H9 (cell line): Measurements from ENCODE around the gene RGS9. TPM values are rescaled to one million over a fixed set of nuclear protein-coding genes. Genes with fewer than 3 reads are reported as not detected.

Experiments used
- DNase-seq: peaks from one replicate; pipeline ENCODE4 v3.0.0-alpha.2; 2017
- H2AFZ ChIP-seq: one replicate; pipeline ENCODE4 v1.6.1; 2013; ENCODE audit warnings: mild to moderate bottlenecking, low read length, control low read depth, moderate library complexity
- H2AK5ac ChIP-seq: 2 replicates; pipeline ENCODE4 v1.6.1; 2013; ENCODE audit warnings: low read length, control low read depth, mixed read lengths; ENCODE audit not compliant: insufficient read length
- H2BK120ac ChIP-seq: one replicate; pipeline ENCODE4 v1.6.1; 2013; ENCODE audit warnings: low read depth, mild to moderate bottlenecking, low read length, control low read depth, inconsistent platforms; ENCODE audit not compliant: poor library complexity, severe bottlenecking
- H2BK12ac ChIP-seq: 2 replicates; pipeline ENCODE4 v1.6.1; 2013; ENCODE audit warnings: low read length, control low read depth, mixed read lengths, low read depth; ENCODE audit not compliant: insufficient read length
- H2BK15ac ChIP-seq: 2 replicates; pipeline ENCODE4 v1.6.1; 2013; ENCODE audit warnings: low read depth, low read length, control low read depth
- H2BK20ac ChIP-seq: one replicate; pipeline ENCODE4 v1.6.1; 2013; ENCODE audit warnings: low read depth, mild to moderate bottlenecking, low read length, control low read depth, inconsistent platforms; ENCODE audit not compliant: poor library complexity, severe bottlenecking
- H2BK5ac ChIP-seq: 2 replicates; pipeline ENCODE4 v1.6.1; 2013; ENCODE audit warnings: low read length, control low read depth, mixed read lengths; ENCODE audit not compliant: insufficient read length
- H3K14ac ChIP-seq: 2 replicates; pipeline ENCODE4 v1.6.1; 2013; ENCODE audit warnings: low read length, control low read depth; ENCODE audit not compliant: insufficient read depth
- H3K18ac ChIP-seq: 2 replicates; pipeline ENCODE4 v1.6.1; 2013; ENCODE audit warnings: low read depth, mild to moderate bottlenecking, mixed read lengths, low read length, control low read depth; ENCODE audit not compliant: insufficient read length
- H3K23ac ChIP-seq: 2 replicates; pipeline ENCODE4 v1.6.1; 2013; ENCODE audit warnings: low read length, control low read depth, mixed read lengths, low read depth; ENCODE audit not compliant: insufficient read length
- H3K23me2 ChIP-seq: 2 replicates; pipeline ENCODE4 v1.6.1; 2013; ENCODE audit warnings: low read depth, mild to moderate bottlenecking, mixed read lengths, low read length, control low read depth; ENCODE audit not compliant: insufficient read length, poor library complexity, severe bottlenecking
- H3K27ac ChIP-seq: 2 replicates; pipeline ENCODE4 v1.5.1; 2013; ENCODE audit warnings: low read length, control low read depth, mixed read lengths, low read depth; ENCODE audit not compliant: insufficient read length
- H3K27me3 ChIP-seq: 2 replicates; pipeline ENCODE4 v1.6.1; 2013; ENCODE audit warnings: low read length, control low read depth, inconsistent platforms; ENCODE audit not compliant: insufficient read depth
- H3K4ac ChIP-seq: 2 replicates; pipeline ENCODE4 v1.6.1; 2013; ENCODE audit warnings: low read depth, mild to moderate bottlenecking, control low read depth, inconsistent platforms, low read length, moderate library complexity
- H3K4me1 ChIP-seq: 2 replicates; pipeline ENCODE4 v1.6.1; 2013; ENCODE audit warnings: low read length, control low read depth, inconsistent platforms; ENCODE audit not compliant: insufficient read depth
- H3K4me2 ChIP-seq: 2 replicates; pipeline ENCODE4 v1.6.1; 2013; ENCODE audit warnings: low read length, control low read depth, mixed read lengths; ENCODE audit not compliant: insufficient read length, insufficient read depth
- H3K56ac ChIP-seq: 2 replicates; pipeline ENCODE4 v1.6.1; 2013; ENCODE audit warnings: low read depth, mild to moderate bottlenecking, mixed read lengths, low read length, control low read depth; ENCODE audit not compliant: insufficient read length
- H3K79me1 ChIP-seq: 2 replicates; pipeline ENCODE4 v1.6.1; 2013; ENCODE audit warnings: low read depth, mild to moderate bottlenecking, moderate library complexity, low read length, control low read depth, inconsistent platforms; ENCODE audit not compliant: insufficient read depth, poor library complexity, severe bottlenecking
- H3K79me2 ChIP-seq: 2 replicates; pipeline ENCODE4 v1.6.1; 2013; ENCODE audit warnings: low read length, control low read depth, inconsistent platforms; ENCODE audit not compliant: insufficient read depth
- H3K9ac ChIP-seq: 2 replicates; pipeline ENCODE4 v1.6.1; 2013; ENCODE audit warnings: low read length, control low read depth, mixed read lengths; ENCODE audit not compliant: insufficient read length; ENCODE audit errors: extremely low read depth
- H3K9me3 ChIP-seq: one replicate; pipeline ENCODE4 v1.6.1; 2013; ENCODE audit warnings: low read depth, low read length, inconsistent platforms; ENCODE audit not compliant: control insufficient read depth
- H3T11ph ChIP-seq: one replicate; pipeline ENCODE4 v1.6.1; 2013; ENCODE audit warnings: mild to moderate bottlenecking, low read length, control low read depth, inconsistent platforms
- H4K20me1 ChIP-seq: one replicate; pipeline ENCODE4 v1.6.1; 2013; ENCODE audit not compliant: control insufficient read depth, insufficient read length, insufficient read depth
- H4K5ac ChIP-seq: 2 replicates; pipeline ENCODE4 v1.6.1; 2013; ENCODE audit warnings: low read depth, mild to moderate bottlenecking, mixed read lengths, low read length, control low read depth; ENCODE audit not compliant: insufficient read length
- H4K8ac ChIP-seq: replicated peaks from 2 replicates; pipeline ENCODE4 v1.6.1; 2013; ENCODE audit warnings: low read length, control low read depth, mixed read lengths, low read depth; ENCODE audit not compliant: insufficient read length
- H4K91ac ChIP-seq: 2 replicates; pipeline ENCODE4 v1.6.1; 2013; ENCODE audit warnings: low read depth, mild to moderate bottlenecking, moderate library complexity, mixed read lengths, low read length, control low read depth; ENCODE audit not compliant: insufficient read length
- H3K27ac Mint-ChIP-seq, 3 experiments: 2 replicates in 2 of 3; 3 replicates in 1 of 3; pipeline ENCODE4 v1.8.0; 2020 to 2021; ENCODE audit warnings: mixed read lengths in 3 of 3, mild to moderate bottlenecking in 1 of 3, moderate library complexity in 1 of 3
- H3K27me3 Mint-ChIP-seq: 2 replicates; pipeline ENCODE4 v1.8.0; 2021; ENCODE audit warnings: low read depth, mild to moderate bottlenecking, moderate library complexity, mixed read lengths
- H3K36me3 Mint-ChIP-seq, 3 experiments: 2 replicates in 2 of 3; 3 replicates in 1 of 3; pipeline ENCODE4 v1.8.0; 2020 to 2021; ENCODE audit warnings: low read depth in 3 of 3, mixed read lengths in 3 of 3; ENCODE audit not compliant: insufficient read depth in 1 of 3
- H3K4me1 Mint-ChIP-seq, 2 experiments: 2 replicates each; pipeline ENCODE4 v1.8.0; 2020; ENCODE audit warnings: mixed read lengths in 2 of 2
- H3K4me3 Mint-ChIP-seq, 2 experiments: 2 replicates in 1 of 2; 3 replicates in 1 of 2; pipeline ENCODE4 v1.8.0; 2020 to 2021; ENCODE audit warnings: mild to moderate bottlenecking in 2 of 2, mixed read lengths in 2 of 2, moderate library complexity in 1 of 2
- H3K9me3 Mint-ChIP-seq, 2 experiments: 2 replicates in 1 of 2; 3 replicates in 1 of 2; pipeline ENCODE4 v1.8.0; 2020; ENCODE audit warnings: mild to moderate bottlenecking in 2 of 2, mixed read lengths in 2 of 2, moderate library complexity in 1 of 2
- CTCF ChIP-seq: fragments of 200-600 bp; sonication (generic); conservative IDR thresholded peaks from 3 replicates; pipeline ENCODE4 v1.8.0; 2021; ENCODE audit warnings: antibody characterized with exemption, mild to moderate bottlenecking
- WGBS: extraction: QIAGEN DNeasy Blood & Tissue Kit; methylation state at CpG from one replicate; pipeline ENCODE4 v1.1.7; 2013; ENCODE audit warnings: missing lambda C conversion rate, low lambda C conversion rate, mixed read lengths; ENCODE audit not compliant: insufficient read length; ENCODE audit errors: extremely low coverage; 5-methylcytosine and 5-hydroxymethylcytosine counted together
- long read RNA-seq: library from polyadenylated mRNA; unstranded; transcript quantifications from one replicate; pipeline ENCODE4 v2.0.0, GENCODE V29; 2020
- total RNA-seq: library from RNA; stranded (reverse); gene quantifications from 2 replicates; pipeline ENCODE4 v1.2.1, GENCODE V29; 2021

The RGS9 gene
- total RNA-seq: 12.0 and 12.3 TPM in 2 replicates
- long read RNA-seq, transcript RGS9-212 (3 exons, 2,736 nt): major isoform, 18 of 31 reads
- long read RNA-seq, partial matches to known transcripts: 0 of 31 reads
- long read RNA-seq, other reads (novel, unspliced or antisense): 7 of 31 reads

- no peak within 1 kb of the TSS for H2AK5ac ChIP-seq
- no peak within 1 kb of the TSS for H4K91ac ChIP-seq
- no peaks in the 10 kb centered on the region for H4K20me1 ChIP-seq
- H3K4ac ChIP-seq: no peak within 1 kb of the TSS
- H3K27me3 Mint-ChIP-seq: peaks cover 38% of the 10 kb centered on the region
- H3K4me1 ChIP-seq: peaks cover 6% of the 10 kb centered on the region
- no peaks in the 10 kb centered on the region for H3K79me2 ChIP-seq
- no peak within 1 kb of the TSS for H2BK15ac ChIP-seq
- peaks cover 23 to 25% of the 10 kb centered on the region in 2 experiments for H3K4me1 Mint-ChIP-seq
- no peak within 1 kb of the TSS for H2BK20ac ChIP-seq
- no peak within 1 kb of the TSS for H2BK12ac ChIP-seq
- no peak within 1 kb of the TSS for H4K8ac ChIP-seq
- H3K4me2 ChIP-seq: peak within 1 kb of the TSS; percentile 73
- no CpG with 5 or more reads among the region's 56 CpGs for WGBS
- H3K9me3 Mint-ChIP-seq: no peaks in the 10 kb centered on the region
- H3K14ac ChIP-seq: no peak within 1 kb of the TSS
- H3K9me3 ChIP-seq: no peaks in the 10 kb centered on the region
- no peak within 1 kb of the TSS for H3K27ac Mint-ChIP-seq
- no peak within 1 kb of the TSS for H3K18ac ChIP-seq
- H3K4me3 Mint-ChIP-seq: peak within 1 kb of the TSS; percentile 59 to 78
- peak; percentile 98 for TF ChIP-seq CTCF
- H4K5ac ChIP-seq: no peak within 1 kb of the TSS
- H2BK120ac ChIP-seq: no peak within 1 kb of the TSS
- no peaks in the 10 kb centered on the region; a peak in 1 of 7 replicates for H3K36me3 Mint-ChIP-seq
- no peak within 1 kb of the TSS for H3K23ac ChIP-seq
- no peak within 1 kb of the TSS for H2AFZ ChIP-seq
- H3K23me2 ChIP-seq: peaks cover 4% of the 10 kb centered on the region
- H3K9ac ChIP-seq: no peak within 1 kb of the TSS
- H3K27ac ChIP-seq: no peak within 1 kb of the TSS
- peaks cover 4% of the 10 kb centered on the region; the same call in 1 of the 2 replicates for H3K27me3 ChIP-seq
- H3K56ac ChIP-seq: no peak within 1 kb of the TSS
- H2BK5ac ChIP-seq: no peak within 1 kb of the TSS
- DNase-seq: peak; percentile 98
- H3T11ph ChIP-seq: no peak within 1 kb of the TSS
- H3K79me1 ChIP-seq: no peaks in the 10 kb centered on the region
These were observed at the start of gene RGS9 for GRCh38 chr17:65137021-65137939. RGS9 (plus strand) TSS chr17:65137370; CDS start chr17:65137541, 171 bp downstream.
